HEK293 (cell line): ENCODE data around the gene NELL1.

ENCODE experiments used
- CTCF ChIA-PET: fragments of 350-600 bp; formaldehyde crosslinking; extraction: SDS; loops from one replicate; lab custom pipeline; 2021; ENCODE audit warnings: antibody characterized with exemption; lab: Yijun Ruan, JAX
- POLR2A ChIA-PET: fragments of 300-600 bp; formaldehyde crosslinking; extraction: SDS; loops from one replicate; lab custom pipeline; 2020; ENCODE audit warnings: antibody characterized with exemption, inconsistent platforms; lab: Yijun Ruan, JAX
- H3K27ac ChIP-seq: fragments of 200-500 bp; sonication (Bioruptor generic); 2 replicates; pipeline ENCODE4 v1.5.1; 2014; ENCODE audit warnings: low read depth, low read length, control low read depth, inconsistent platforms; ENCODE audit errors: extremely low read depth
- H3K36me3 ChIP-seq, 2 experiments: fragments of 200-500 bp in 1 of 2; sonication (Bioruptor generic) in 1 of 2; 1 replicate in 1 of 2; 2 replicates in 1 of 2; pipeline ENCODE4 v1.5.1; 2014 to 2017; ENCODE audit warnings: inconsistent platforms in 2 of 2, low read length in 2 of 2; ENCODE audit not compliant: control insufficient read depth in 2 of 2, insufficient read depth in 1 of 2
- H3K4me1 ChIP-seq: fragments of 200-500 bp; sonication (Bioruptor generic); 2 replicates; pipeline ENCODE4 v1.5.1; 2014; ENCODE audit warnings: mild to moderate bottlenecking, low read length, inconsistent platforms; ENCODE audit not compliant: control insufficient read depth, insufficient read depth
- H3K4me3 ChIP-seq: 2 replicates; pipeline ENCODE4 v1.5.1; 2011; ENCODE audit warnings: low read depth, mild to moderate bottlenecking, control low read depth, low read length, moderate library complexity
- H3K9me3 ChIP-seq: fragments of 200-500 bp; sonication (Bioruptor generic); 2 replicates; pipeline ENCODE4 v1.5.1; 2014; ENCODE audit warnings: low read depth, low read length, inconsistent platforms; ENCODE audit not compliant: control insufficient read depth, insufficient read depth
- HOXD13 ChIP-seq: sonication (generic); formaldehyde crosslinking; IDR thresholded peaks from 2 replicates; pipeline ENCODE4 v1.8.0; 2022; ENCODE audit warnings: missing genetic modification reagents, borderline replicate concordance
- OVOL3 ChIP-seq: fragments of 450-650 bp; formaldehyde crosslinking; IDR thresholded peaks from 2 replicates; pipeline ENCODE4 v1.5.1; 2016; ENCODE audit warnings: missing biosample characterization, missing genetic modification characterization
- PBX3 ChIP-seq: sonication (generic); formaldehyde crosslinking; IDR thresholded peaks from 2 replicates; pipeline ENCODE4 v1.8.1; 2022; ENCODE audit warnings: mild to moderate bottlenecking, moderate library complexity, missing genetic modification reagents
- PRDM10 ChIP-seq: fragments of 450-650 bp; formaldehyde crosslinking; IDR thresholded peaks from 2 replicates; pipeline ENCODE4 v1.5.1; 2016; ENCODE audit warnings: missing biosample characterization, missing genetic modification characterization
- SCRT1 ChIP-seq: fragments of 450-650 bp; formaldehyde crosslinking; IDR thresholded peaks from 2 replicates; pipeline ENCODE4 v1.5.1; 2016; ENCODE audit warnings: missing biosample characterization, missing genetic modification characterization, borderline replicate concordance
- SP7 ChIP-seq: fragments of 450-650 bp; formaldehyde crosslinking; IDR thresholded peaks from 2 replicates; pipeline ENCODE4 v1.5.1; 2016; ENCODE audit warnings: missing biosample characterization, missing genetic modification characterization
- YY2 ChIP-seq: fragments of 450-650 bp; formaldehyde crosslinking; IDR thresholded peaks from 2 replicates; pipeline ENCODE4 v1.5.1; 2016; ENCODE audit warnings: missing biosample characterization, missing genetic modification characterization
- ZBTB44 ChIP-seq: fragments of 450-650 bp; IDR thresholded peaks from 2 replicates; pipeline ENCODE4 v1.5.1; 2018; ENCODE audit warnings: missing biosample characterization, mild to moderate bottlenecking, missing genetic modification characterization
- ZBTB6 ChIP-seq: fragments of 450-650 bp; formaldehyde crosslinking; IDR thresholded peaks from 2 replicates; pipeline ENCODE4 v1.5.1; 2017; ENCODE audit warnings: missing biosample characterization, missing genetic modification characterization
- ZNF114 ChIP-seq: fragments of 450-650 bp; formaldehyde crosslinking; IDR thresholded peaks from 2 replicates; pipeline ENCODE4 v1.5.0; 2017; ENCODE audit warnings: missing biosample characterization, missing genetic modification characterization
- ZNF184 ChIP-seq: fragments of 450-650 bp; IDR thresholded peaks from 2 replicates; pipeline ENCODE4 v1.5.1; 2018; ENCODE audit warnings: missing biosample characterization, mild to moderate bottlenecking, missing genetic modification characterization
- ZNF211 ChIP-seq: fragments of 450-650 bp; formaldehyde crosslinking; IDR thresholded peaks from 2 replicates; pipeline ENCODE4 v1.5.1; 2016; ENCODE audit warnings: low read depth, missing biosample characterization, missing genetic modification characterization
- ZNF24 ChIP-seq: fragments of 450-650 bp; formaldehyde crosslinking; IDR thresholded peaks from 2 replicates; pipeline ENCODE4 v1.5.1; 2016; ENCODE audit warnings: missing biosample characterization, missing genetic modification characterization
- ZNF311 ChIP-seq: fragments of 450-650 bp; formaldehyde crosslinking; IDR thresholded peaks from 2 replicates; pipeline ENCODE4 v1.5.1; 2017; ENCODE audit warnings: missing biosample characterization, missing genetic modification characterization, borderline replicate concordance
- ZNF391 ChIP-seq: fragments of 450-650 bp; formaldehyde crosslinking; IDR thresholded peaks from 2 replicates; pipeline ENCODE4 v1.5.1; 2016; ENCODE audit warnings: low read depth, missing biosample characterization, missing genetic modification characterization, borderline replicate concordance
- ZNF544 ChIP-seq: fragments of 450-650 bp; formaldehyde crosslinking; IDR thresholded peaks from 2 replicates; pipeline ENCODE4 v1.5.0; 2017; ENCODE audit warnings: missing biosample characterization, missing genetic modification characterization
- ZNF610 ChIP-seq: fragments of 450-650 bp; formaldehyde crosslinking; IDR thresholded peaks from 2 replicates; pipeline ENCODE4 v1.5.1; 2016; ENCODE audit warnings: missing biosample characterization, missing genetic modification characterization, borderline replicate concordance
- ZNF791 ChIP-seq: fragments of 450-650 bp; formaldehyde crosslinking; IDR thresholded peaks from 2 replicates; pipeline ENCODE4 v1.5.1; 2016; ENCODE audit warnings: missing biosample characterization, missing genetic modification characterization
- ZSCAN4 ChIP-seq: fragments of 450-650 bp; formaldehyde crosslinking; IDR thresholded peaks from 2 replicates; pipeline ENCODE4 v1.5.1; 2017; ENCODE audit warnings: missing biosample characterization, missing genetic modification characterization

The NELL1 gene

GRCh38 chr11:20790622-20791021, 121.2 kb downstream of the NELL1 start:
- no peak overlapping the region for H3K4me3 ChIP-seq
- TF ChIP-seq ZBTB6 (tag by site-specific recombination) (no peak), PBX3 (CRISPR knock-in tag) (no peak), ZNF184 (tag by site-specific recombination) (no peak), HOXD13 (CRISPR knock-in tag) (no peak), ZNF311 (tag by site-specific recombination) (no peak), OVOL3 (tag by site-specific recombination) (no peak), ZNF211 (tag by site-specific recombination) (no peak), ZNF544 (tag by site-specific recombination) (no peak), ZNF114 (tag by site-specific recombination) (no peak), SCRT1 (tag by site-specific recombination) (no peak), ZBTB44 (tag by site-specific recombination) (no peak)
- TF ChIP-seq, all 188 proteins: peak for 0
- no peaks in the 10 kb centered on the region for H3K36me3 ChIP-seq
- no peaks in the 10 kb centered on the region for H3K9me3 ChIP-seq
- H3K4me1 ChIP-seq = no peaks in the 10 kb centered on the region
- ChIA-PET CTCF (no interaction called here), POLR2A (no interaction called here)
- no peak overlapping the region for H3K27ac ChIP-seq

- CTCF ChIA-PET = no interaction called here
- Histone ChIP-seq H3K27ac (no peak overlapping the region), H3K36me3 (no peaks in the 10 kb centered on the region)
- TF ChIP-seq ZNF610 (no peak), PRDM10 (no peak), SP7 (tag by site-specific recombination) (no peak), ZNF24 (tag by site-specific recombination) (no peak), ZNF391 (tag by site-specific recombination) (no peak), YY2 (tag by site-specific recombination) (no peak), ZSCAN4 (tag by site-specific recombination) (no peak), ZNF791 (no peak)
- TF ChIP-seq, all 188 proteins: peak for 0
- Histone ChIP-seq H3K9me3 (no peaks in the 10 kb centered on the region), H3K4me1 (no peaks in the 10 kb centered on the region), H3K4me3 (no peak overlapping the region)
- POLR2A ChIA-PET = no interaction called here
Observed at GRCh38 chr11:20795005-20795404, 125.6 kb downstream of the NELL1 start.
